Measurements from ENCODE around the gene BBS2. TPM values are rescaled to one million over a fixed set of nuclear protein-coding genes. Genes with fewer than 3 reads are reported as not detected.

Gene BBS2
- total and polyA plus RNA-seq, 2 experiments from 2014 or later = 13.7 to 25.2 TPM

- no peaks in the 10 kb centered on the region; the same call in 2 of the 3 replicates for H3K4me1 Mint-ChIP-seq
- no peaks in the 10 kb centered on the region for H3K27me3 ChIP-seq (ENCODE audit: insufficient read depth)
- H3K79me2 ChIP-seq (replicated peaks; ENCODE audit: insufficient read depth) = no peaks in the 10 kb centered on the region
- no peak overlapping the region for H3K4me2 ChIP-seq
- no peaks in the 10 kb centered on the region for H4K20me1 ChIP-seq (replicated peaks; ENCODE audit: insufficient read depth)
- no peak for TF ChIP-seq ZNF114 (CRISPR knock-in tag; IDR thresholded peaks at IDR 0.05)
- TF ChIP-seq REST (IDR thresholded peaks at IDR 0.05; ENCODE audit: unreplicated experiment) = no peak
- no peak for TF ChIP-seq NANOG (IDR thresholded peaks at IDR 0.05; ENCODE audit: borderline replicate concordance)
- TF ChIP-seq ETS1 (IDR thresholded peaks at IDR 0.05) = no peak
- no peak for TF ChIP-seq EZH2 (IDR thresholded peaks at IDR 0.05; ENCODE audit: low read depth, unreplicated experiment)
- no peak for TF ChIP-seq POLR2AphosphoS5 (IDR thresholded peaks at IDR 0.05; ENCODE audit: low read depth)
- no peak for TF ChIP-seq EZH2phosphoT487 (IDR thresholded peaks at IDR 0.05; ENCODE audit: unreplicated experiment)
- TF ChIP-seq CREB1 (CRISPR knock-in tag; IDR thresholded peaks at IDR 0.05; ENCODE audit: low read depth) = no peak
- no peak for TF ChIP-seq JUNB (IDR thresholded peaks at IDR 0.05; ENCODE audit: unreplicated experiment)
- TF ChIP-seq STAT1 (IDR thresholded peaks at IDR 0.05; ENCODE audit: unreplicated experiment) = no peak
- no peak for TF ChIP-seq ZNF462 (CRISPR knock-in tag; IDR thresholded peaks at IDR 0.05)
- TF ChIP-seq CTCF (conservative IDR thresholded peaks at IDR 0.05; ENCODE audit: low read depth in 2 of 2) = no peak
- TF ChIP-seq ZNF331 (CRISPR knock-in tag; IDR thresholded peaks at IDR 0.05; ENCODE audit: low read depth) = no peak
- H3K27ac ChIP-seq (ENCODE audit: low read depth) = no peak overlapping the region
- H3K27me3 Mint-ChIP-seq (ENCODE audit: insufficient read depth, low read depth, poor library complexity) = peaks cover 2% of the 10 kb centered on the region
- H2AFZ ChIP-seq = no peak overlapping the region
- ATAC-seq (no peak), DNase-seq (ENCODE audit: low spot score) (no peak)
- H3K36me3 Mint-ChIP-seq (ENCODE audit: low read depth) = peaks cover 4% of the 10 kb centered on the region; the same call in 2 of the 3 replicates
- H3K27ac Mint-ChIP-seq = no peak overlapping the region
- no peak overlapping the region for H3K4me3 Mint-ChIP-seq
- H3K4me3 ChIP-seq = no peak overlapping the region
- H3F3A ChIP-seq (replicated peaks; ENCODE audit: low read depth) = no peaks in the 10 kb centered on the region
- no peaks in the 10 kb centered on the region for H3K4me1 ChIP-seq (ENCODE audit: insufficient read depth)
- H3K9me3 Mint-ChIP-seq = no peaks in the 10 kb centered on the region
- no peaks in the 10 kb centered on the region for H3K36me3 ChIP-seq (ENCODE audit: insufficient read depth)
- no peaks in the 10 kb centered on the region for H3K9me2 ChIP-seq (ENCODE audit: insufficient read depth)
These were observed 36.4 kb downstream of the BBS2 start for GRCh38 chr16:56483394-56483793.
